HepG2 (cell line): ENCODE results near the gene ACAP1. TPM values are rescaled to one million over a fixed set of nuclear protein-coding genes. Genes with fewer than 3 reads are reported as not detected.
A peak's percentile ranks its signal among the peaks of the same experiment; 100 is the strongest.

Experiments used
- ATAC-seq: fragments of 200-7000 bp; cut with Tn5 transposase; 3 replicates; pipeline ENCODE4 v1.9.1; 2020; ENCODE audit warnings: mild to moderate bottlenecking, moderate library complexity
- BruUV-seq: library from RNA; stranded (reverse); fragments of 400-500 nt; replicated peaks from 2 replicates; lab custom pipeline; 2021; lab: Mats Ljungman, UMichigan
- CTCF ChIA-PET: fragments of 300-600 bp; formaldehyde crosslinking; extraction: SDS; loops from one replicate; lab custom pipeline; 2021; ENCODE audit warnings: low total read pairs, inconsistent platforms, low intra/inter-chr PET ratio; lab: Yijun Ruan, JAX
- POLR2A ChIA-PET: fragments of 350-600 bp; sonication (Branson Sonifier 250); formaldehyde crosslinking; loops from one replicate; lab custom pipeline; 2020; ENCODE audit warnings: antibody characterized with exemption, inconsistent platforms; lab: Yijun Ruan, JAX
- DNase-seq: peaks from one replicate; pipeline ENCODE4 v3.0.0-alpha.2; 2015; ENCODE audit warnings: low spot score
- FAIRE-seq: peaks from 3 replicates; lab custom pipeline; 2011; peaks lifted over from hg19 to GRCh38; lab: Jason Lieb, UNC
- H2AFZ ChIP-seq: one replicate; pipeline ENCODE4 v1.6.1; 2011; ENCODE audit warnings: low read length, inconsistent platforms
- H3K27ac ChIP-seq: fragments of 300-600 bp; 3 replicates; pipeline ENCODE4 v1.8.0; 2011; ENCODE audit warnings: mixed run types, mild to moderate bottlenecking, mixed read lengths, low read length, inconsistent platforms; ENCODE audit not compliant: insufficient read depth; ENCODE audit errors: extremely low read length
- H3K27me3 ChIP-seq, 2 experiments: fragments of 200-600 bp in 1 of 2; 2 replicates in 1 of 2; 3 replicates in 1 of 2; pipeline versions ENCODE4 v1.6.0 to v1.8.0; 2011; ENCODE audit warnings: low read length in 2 of 2, mild to moderate bottlenecking in 2 of 2, moderate library complexity in 2 of 2, inconsistent platforms in 1 of 2; ENCODE audit not compliant: insufficient read depth in 2 of 2, control insufficient read depth in 1 of 2
- H3K36me3 ChIP-seq, 2 experiments: fragments of 200-600 bp in 1 of 2; replicated peaks in 1 of 2; 2 replicates in 1 of 2; 3 replicates in 1 of 2; pipeline versions ENCODE4 v1.5.1 to v1.8.0; 2011; ENCODE audit warnings: low read length in 2 of 2, inconsistent platforms in 1 of 2; ENCODE audit not compliant: insufficient read depth in 2 of 2, control insufficient read depth in 1 of 2
- H3K4me1 ChIP-seq: 2 replicates; pipeline ENCODE4 v1.5.1; 2012; ENCODE audit warnings: low read length, inconsistent platforms; ENCODE audit not compliant: insufficient read depth
- H3K4me2 ChIP-seq: 2 replicates; pipeline ENCODE4 v1.6.0; 2011; ENCODE audit warnings: low read depth, low read length, inconsistent platforms
- H3K4me3 ChIP-seq, 3 experiments: fragments of 200-600 bp in 1 of 3; sonication (generic), shearing (Covaris generic) in 1 of 3; replicated peaks in 1 of 3; 2 replicates each; pipeline ENCODE4 v1.5.1; 2011 to 2016; ENCODE audit warnings: low read length in 3 of 3, inconsistent platforms in 2 of 3, low read depth in 2 of 3, mild to moderate bottlenecking in 2 of 3, control low read depth in 1 of 3, mixed read lengths in 1 of 3; ENCODE audit not compliant: insufficient read depth in 1 of 3
- H3K79me2 ChIP-seq: one replicate; pipeline ENCODE4 v1.6.1; 2011; ENCODE audit warnings: low read length, inconsistent platforms; ENCODE audit not compliant: insufficient read depth
- H3K9ac ChIP-seq: 2 replicates; pipeline ENCODE4 v1.6.0; 2011; ENCODE audit warnings: mild to moderate bottlenecking, low read depth, low read length, inconsistent platforms; ENCODE audit not compliant: insufficient read depth
- H3K9me3 ChIP-seq: 2 replicates; pipeline ENCODE4 v1.5.1; 2012; ENCODE audit warnings: mild to moderate bottlenecking, low read length
- H4K20me1 ChIP-seq: 2 replicates; pipeline ENCODE4 v1.6.0; 2011; ENCODE audit warnings: inconsistent platforms, mild to moderate bottlenecking, low read length, moderate library complexity; ENCODE audit not compliant: insufficient read depth
- ATF2 ChIP-seq: sonication (generic); formaldehyde crosslinking; IDR thresholded peaks from 2 replicates; pipeline ENCODE4 v1.4.0; 2020; ENCODE audit warnings: missing genetic modification reagents
- CC2D1A ChIP-seq: sonication (generic); formaldehyde crosslinking; IDR thresholded peaks from 2 replicates; pipeline ENCODE4 v1.8.1; 2023; ENCODE audit warnings: mild to moderate bottlenecking, missing genetic modification reagents
- CCDC6 ChIP-seq: sonication (generic); formaldehyde crosslinking; IDR thresholded peaks from 2 replicates; pipeline ENCODE4 v1.8.1; 2022; ENCODE audit warnings: mild to moderate bottlenecking, missing genetic modification reagents, moderate library complexity
- ETV5 ChIP-seq: IDR thresholded peaks from 2 replicates; pipeline ENCODE4 v1.6.1; 2018; ENCODE audit warnings: missing biosample characterization, missing genetic modification reagents, inconsistent platforms, borderline replicate concordance
- HNRNPL ChIP-seq: fragments of 200-400 bp; formaldehyde crosslinking; IDR thresholded peaks from 2 replicates; pipeline ENCODE4 v1.6.1; 2017; ENCODE audit warnings: mild to moderate bottlenecking, low read depth, low read length
- IKZF1 ChIP-seq: fragments of 450-650 bp; IDR thresholded peaks from 2 replicates; pipeline ENCODE4 v1.7.1; 2016
- MAFK ChIP-seq, 2 experiments: IDR thresholded peaks in 1 of 2; conservative IDR thresholded peaks in 1 of 2; 2 replicates each; pipeline ENCODE4 v1.6.1; 2011; ENCODE audit warnings: improper control_type of control experiment in 2 of 2, low read length in 2 of 2
- MYPOP ChIP-seq: sonication (generic); formaldehyde crosslinking; IDR thresholded peaks from 2 replicates; pipeline ENCODE4 v1.8.1; 2023; ENCODE audit warnings: mild to moderate bottlenecking, moderate library complexity, missing genetic modification reagents
- PHF20 ChIP-seq: sonication (generic); formaldehyde crosslinking; IDR thresholded peaks from 2 replicates; pipeline ENCODE4 v1.5.0; 2020; ENCODE audit warnings: mild to moderate bottlenecking, missing genetic modification reagents
- POGK ChIP-seq: sonication (generic); formaldehyde crosslinking; conservative IDR thresholded peaks from 2 replicates; pipeline ENCODE4 v1.8.0; 2022; ENCODE audit warnings: mild to moderate bottlenecking, moderate library complexity, missing genetic modification reagents
- SIN3A ChIP-seq: IDR thresholded peaks from 2 replicates; pipeline ENCODE4 v1.6.1; 2011; ENCODE audit warnings: low read depth, mild to moderate bottlenecking, control low read depth, low read length, borderline replicate concordance
- TARDBP ChIP-seq: sonication (generic); formaldehyde crosslinking; IDR thresholded peaks from 2 replicates; pipeline ENCODE4 v1.8.0; 2022; ENCODE audit warnings: mild to moderate bottlenecking, missing genetic modification reagents
- TBX3 ChIP-seq: fragments of 450-650 bp; IDR thresholded peaks from 2 replicates; pipeline ENCODE4 v1.6.1; 2017; ENCODE audit warnings: antibody characterized with exemption, mild to moderate bottlenecking, inconsistent platforms, borderline replicate concordance
- TGIF2 ChIP-seq: IDR thresholded peaks from 2 replicates; pipeline ENCODE4 v1.6.1; 2016; ENCODE audit warnings: control low read depth, missing compliant biosample characterization
- ZBTB34 ChIP-seq: sonication (generic); formaldehyde crosslinking; IDR thresholded peaks from 2 replicates; pipeline ENCODE4 v1.8.0; 2022; ENCODE audit warnings: mild to moderate bottlenecking, missing genetic modification reagents
- ZFX ChIP-seq: sonication (generic); formaldehyde crosslinking; IDR thresholded peaks from 2 replicates; pipeline ENCODE4 v1.4.0; 2020; ENCODE audit warnings: mild to moderate bottlenecking, low read depth, missing genetic modification reagents, moderate library complexity
- ZNF460 ChIP-seq: sonication (generic); formaldehyde crosslinking; IDR thresholded peaks from 2 replicates; pipeline ENCODE4 v1.5.1; 2020; ENCODE audit warnings: missing genetic modification reagents, mild to moderate bottlenecking, borderline replicate concordance
- ZNF572 ChIP-seq: sonication (generic); formaldehyde crosslinking; IDR thresholded peaks from 2 replicates; pipeline ENCODE4 v1.5.1; 2020; ENCODE audit warnings: mild to moderate bottlenecking, missing genetic modification reagents
- WGBS: methylation state at CpG from one replicate; pipeline ENCODE4 v1.1.6; 2017; ENCODE audit warnings: low lambda C conversion rate; 5-methylcytosine and 5-hydroxymethylcytosine counted together
- in situ Hi-C: cut with HindIII; loops from 2 replicates; pipeline ENCODE4 v1.10.0; 2017; ENCODE audit warnings: low pct_unique_long_range_greater_than_20kb; ENCODE audit not compliant: extremely low pct_ligation_motif_present
- intact Hi-C: fragments of 100-400 bp; cut with micrococcal nuclease; formaldehyde crosslinking; loops from one replicate; pipeline ENCODE4 v1.10.0; 2022; ENCODE audit not compliant: unreplicated experiment
- polyA plus RNA-seq, 8 experiments: library from polyadenylated mRNA; depleted of rRNA in 3 of 8; stranded (reverse) in 7 of 8; unstranded in 1 of 8; fragments of >200 nt; fragmentation: Illumina TruSeq in 4 of 8; extraction: Trizol in 4 of 8; gene quantifications; 2 replicates each; pipeline versions ENCODE4 v1.2.1 to v1.2.3, GENCODE V29; 2011 to 2016; ENCODE audit warnings: low read depth in 4 of 8, missing spikeins in 1 of 8, mixed read lengths in 1 of 8; ENCODE audit not compliant: insufficient read depth in 1 of 8
- total RNA-seq, 5 experiments: library from RNA; depleted of rRNA; stranded (reverse); fragments of >200 nt; fragmentation: Illumina TruSeq; extraction: Trizol; gene quantifications; 2 replicates each; pipeline ENCODE4 v1.2.3, GENCODE V29; 2016; ENCODE audit warnings: low read depth in 1 of 5

Gene ACAP1
- total and polyA plus RNA-seq, 2 of the 13 experiments (the other 11 are each of a cell fraction or from before 2014, with no cell fraction given) = 1.3 to 2.5 TPM

- peak within 1 kb of the TSS; percentile 68 to 90 (median 84) for H3K4me3 ChIP-seq
- in situ Hi-C loops (no loop called here), intact Hi-C loops (no loop called here)
- peak within 1 kb of the TSS; percentile 76 for H3K27ac ChIP-seq
- H3K27me3 ChIP-seq = no peaks in the 10 kb centered on the region
- H3K9ac ChIP-seq = peak within 1 kb of the TSS; percentile 76
- peak; percentile 75 for DNase-seq
- H2AFZ ChIP-seq = no peak within 1 kb of the TSS
- 8% methylated on average over 5 of the region's 71 CpGs for WGBS
- H3K4me1 ChIP-seq = peaks cover 14% of the 10 kb centered on the region
- TSS peak; percentile 84 for BruUV-seq
- ATAC-seq = peak; percentile 91
- H3K36me3 ChIP-seq = peaks cover 0 to 2% of the 10 kb centered on the region in 2 experiments; a peak in 2 of 5 replicates
- ChIA-PET CTCF (no interaction called here), POLR2A (interaction anchor here (0.7 to 2.4 kb wide), 11 partner anchors 9 to 293 kb away, joined by 3 to 76 read pairs (median 4); partner anchors contain the start of genes CHRNB1, NEURL4, POLR2A and SLC35G6)
- FAIRE-seq = no peak
- H3K4me2 ChIP-seq = peak within 1 kb of the TSS; percentile 88
- no peaks in the 10 kb centered on the region for H3K79me2 ChIP-seq
- no peaks in the 10 kb centered on the region for H4K20me1 ChIP-seq
- no peaks in the 10 kb centered on the region for H3K9me3 ChIP-seq
- TF ChIP-seq ZFX (CRISPR knock-in tag) (peak; percentile 78), HNRNPL (peak; percentile 95), SIN3A (0 out of 2 replicates have a peak, but pooled peaks have one; percentile 22), IKZF1 (no peak), TARDBP (CRISPR knock-in tag) (0 out of 2 replicates have a peak, but pooled peaks have one; percentile 33), POGK (CRISPR knock-in tag) (peak; percentile 85), ETV5 (peak; percentile 31), ZNF460 (CRISPR knock-in tag) (no peak; the same call in 1 of the 2 replicates), MAFK (conservative IDR thresholded peaks at IDR 0.05 in 1 of 2, IDR thresholded peaks at IDR 0.05 in 1 of 2; ENCODE audit: low read length in 2 of 2) (peak in 1 of 2 experiments; percentile 27; a peak in 2 of 4 replicates), CCDC6 (CRISPR knock-in tag) (0 out of 2 replicates have a peak, but pooled peaks have one; percentile 63), PHF20 (CRISPR knock-in tag) (peak; percentile 37; the same call in 1 of the 2 replicates), ATF2 (CRISPR knock-in tag) (no peak), ZBTB34 (CRISPR knock-in tag) (0 out of 2 replicates have a peak, but pooled peaks have one; percentile 33), CC2D1A (CRISPR knock-in tag) (0 out of 2 replicates have a peak, but pooled peaks have one; percentile 54), TBX3 (no peak), TGIF2 (no peak), MYPOP (CRISPR knock-in tag) (peak; percentile 34), ZNF572 (CRISPR knock-in tag) (peak; percentile 74; the same call in 1 of the 2 replicates)
Measured at GRCh38 chr17:7394452-7395191, 58.3 kb downstream of the ACAP1 start, which contains the start of gene PLSCR3. PLSCR3 (minus strand) TSS chr17:7394525; CDS start chr17:7394110, 415 bp downstream.
